ENCODE results near the gene ARMH1.

DNA sequence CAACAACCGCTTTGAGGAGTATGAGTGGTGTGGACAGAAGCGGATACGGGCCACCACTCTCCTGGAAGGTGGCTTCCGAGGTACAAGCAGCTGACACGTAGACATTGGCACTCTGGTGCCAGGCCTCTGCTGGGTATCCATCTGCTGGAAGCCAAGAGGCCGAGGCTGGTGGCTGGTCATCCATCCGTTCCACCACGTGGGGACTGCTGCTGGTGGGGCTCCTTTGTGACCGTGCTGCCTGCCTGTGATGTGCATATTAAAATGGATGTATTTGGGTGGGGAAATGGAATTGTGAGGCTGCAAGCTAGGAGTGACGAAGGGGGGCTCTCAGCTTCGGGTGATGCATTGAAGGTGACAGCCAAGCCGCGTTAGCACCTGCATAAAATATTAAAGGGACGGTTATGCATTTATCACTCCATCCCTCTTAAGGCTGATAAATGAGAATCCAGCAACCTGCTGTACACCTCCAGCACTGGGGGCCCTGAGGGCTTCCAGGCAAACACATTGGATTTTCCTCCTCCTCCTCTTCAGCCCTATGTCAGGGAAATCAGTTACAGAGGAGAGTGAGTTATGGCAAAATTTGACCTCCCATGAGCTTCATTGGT, 38.3 kb upstream of the ARMH1 start:
- TF ChIP-seq TAF1 (IDR thresholded peaks at IDR 0.05; ENCODE audit: low read depth) (no peak), RAD21 (IDR thresholded peaks at IDR 0.05; ENCODE audit: low read depth) (no peak), TEAD4 (IDR thresholded peaks at IDR 0.05) (no peak), FOXM1 (IDR thresholded peaks at IDR 0.05; ENCODE audit: borderline replicate concordance, low read depth) (no peak), EP300 (IDR thresholded peaks at IDR 0.05; ENCODE audit: borderline replicate concordance) (no peak), NFIC (IDR thresholded peaks at IDR 0.05) (no peak), EGR1 (IDR thresholded peaks at IDR 0.05) (no peak), CREB1 (IDR thresholded peaks at IDR 0.05; ENCODE audit: low read depth) (no peak), TCF12 (IDR thresholded peaks at IDR 0.05; ENCODE audit: low read depth) (no peak), YY1 (IDR thresholded peaks at IDR 0.05; ENCODE audit: low read depth) (no peak), CEBPB (IDR thresholded peaks at IDR 0.05) (no peak)
- TF ChIP-seq, protein P1, sequence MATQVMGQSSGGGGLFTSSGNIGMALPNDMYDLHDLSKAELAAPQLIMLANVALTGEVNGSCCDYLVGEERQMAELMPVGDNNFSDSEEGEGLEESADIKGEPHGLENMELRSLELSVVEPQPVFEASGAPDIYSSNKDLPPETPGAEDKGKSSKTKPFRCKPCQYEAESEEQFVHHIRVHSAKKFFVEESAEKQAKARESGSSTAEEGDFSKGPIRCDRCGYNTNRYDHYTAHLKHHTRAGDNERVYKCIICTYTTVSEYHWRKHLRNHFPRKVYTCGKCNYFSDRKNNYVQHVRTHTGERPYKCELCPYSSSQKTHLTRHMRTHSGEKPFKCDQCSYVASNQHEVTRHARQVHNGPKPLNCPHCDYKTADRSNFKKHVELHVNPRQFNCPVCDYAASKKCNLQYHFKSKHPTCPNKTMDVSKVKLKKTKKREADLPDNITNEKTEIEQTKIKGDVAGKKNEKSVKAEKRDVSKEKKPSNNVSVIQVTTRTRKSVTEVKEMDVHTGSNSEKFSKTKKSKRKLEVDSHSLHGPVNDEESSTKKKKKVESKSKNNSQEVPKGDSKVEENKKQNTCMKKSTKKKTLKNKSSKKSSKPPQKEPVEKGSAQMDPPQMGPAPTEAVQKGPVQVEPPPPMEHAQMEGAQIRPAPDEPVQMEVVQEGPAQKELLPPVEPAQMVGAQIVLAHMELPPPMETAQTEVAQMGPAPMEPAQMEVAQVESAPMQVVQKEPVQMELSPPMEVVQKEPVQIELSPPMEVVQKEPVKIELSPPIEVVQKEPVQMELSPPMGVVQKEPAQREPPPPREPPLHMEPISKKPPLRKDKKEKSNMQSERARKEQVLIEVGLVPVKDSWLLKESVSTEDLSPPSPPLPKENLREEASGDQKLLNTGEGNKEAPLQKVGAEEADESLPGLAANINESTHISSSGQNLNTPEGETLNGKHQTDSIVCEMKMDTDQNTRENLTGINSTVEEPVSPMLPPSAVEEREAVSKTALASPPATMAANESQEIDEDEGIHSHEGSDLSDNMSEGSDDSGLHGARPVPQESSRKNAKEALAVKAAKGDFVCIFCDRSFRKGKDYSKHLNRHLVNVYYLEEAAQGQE (IDR thresholded peaks at IDR 0.05; ENCODE audit: low read depth): no peak
- TF ChIP-seq, protein P2, sequence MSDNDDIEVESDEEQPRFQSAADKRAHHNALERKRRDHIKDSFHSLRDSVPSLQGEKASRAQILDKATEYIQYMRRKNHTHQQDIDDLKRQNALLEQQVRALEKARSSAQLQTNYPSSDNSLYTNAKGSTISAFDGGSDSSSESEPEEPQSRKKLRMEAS (IDR thresholded peaks at IDR 0.05): no peak
- TF ChIP-seq, protein P3, sequence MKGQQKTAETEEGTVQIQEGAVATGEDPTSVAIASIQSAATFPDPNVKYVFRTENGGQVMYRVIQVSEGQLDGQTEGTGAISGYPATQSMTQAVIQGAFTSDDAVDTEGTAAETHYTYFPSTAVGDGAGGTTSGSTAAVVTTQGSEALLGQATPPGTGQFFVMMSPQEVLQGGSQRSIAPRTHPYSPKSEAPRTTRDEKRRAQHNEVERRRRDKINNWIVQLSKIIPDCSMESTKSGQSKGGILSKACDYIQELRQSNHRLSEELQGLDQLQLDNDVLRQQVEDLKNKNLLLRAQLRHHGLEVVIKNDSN (IDR thresholded peaks at IDR 0.05): no peak
